A673 (cell line): Measurements from ENCODE around the gene HOXD3. TPM values are rescaled to one million over a fixed set of nuclear protein-coding genes. Genes with fewer than 3 reads are reported as not detected.
A peak's percentile ranks its signal among the peaks of the same experiment; 100 is the strongest.

Source experiments
- BruUV-seq: library from RNA; stranded (reverse); fragments of 400-500 nt; replicated peaks from 2 replicates; lab custom pipeline; 2021; lab: Mats Ljungman, UMichigan
- CTCF ChIA-PET: fragments of 300-600 bp; sonication (Branson Sonifier 250); formaldehyde crosslinking; loops from one replicate; lab custom pipeline; 2022; ENCODE audit warnings: antibody characterized with exemption; lab: Charles Lee
- POLR2A ChIA-PET: fragments of 300-600 bp; sonication (Branson Sonifier 250); formaldehyde crosslinking; loops from one replicate; lab custom pipeline; 2022; ENCODE audit warnings: antibody characterized with exemption; ENCODE audit not compliant: low non-redundant PET; lab: Charles Lee
- DNase-seq: peaks from one replicate; pipeline ENCODE4 v3.0.0-alpha.2; 2015; ENCODE audit warnings: low spot score
- H3K27ac ChIP-seq: fragments of 200-600 bp; sonication (generic); 2 replicates; pipeline ENCODE4 v1.5.1; 2016; ENCODE audit warnings: mixed run types, low read depth, mild to moderate bottlenecking, mixed read lengths, antibody characterized with exemption, low read length; ENCODE audit not compliant: poor library complexity, severe bottlenecking
- H3K27me3 ChIP-seq: fragments of 200-600 bp; sonication (generic); replicated peaks from 2 replicates; pipeline ENCODE4 v1.6.1; 2017; ENCODE audit warnings: mixed run types, low read depth, mild to moderate bottlenecking, mixed read lengths, antibody characterized with exemption, low read length; ENCODE audit not compliant: insufficient read depth, poor library complexity
- H3K36me3 ChIP-seq: fragments of 200-600 bp; sonication (generic); 2 replicates; pipeline ENCODE4 v1.6.1; 2016; ENCODE audit warnings: mixed run types, mild to moderate bottlenecking, mixed read lengths, antibody characterized with exemption, low read length; ENCODE audit not compliant: insufficient read depth, poor library complexity, severe bottlenecking
- H3K4me1 ChIP-seq: fragments of 200-600 bp; sonication (generic); 2 replicates; pipeline ENCODE4 v1.6.1; 2017; ENCODE audit warnings: mixed run types, mild to moderate bottlenecking, mixed read lengths, antibody characterized with exemption, low read length; ENCODE audit not compliant: insufficient read depth, poor library complexity, severe bottlenecking
- H3K4me3 ChIP-seq: fragments of 200-600 bp; sonication (generic); 2 replicates; pipeline ENCODE4 v1.5.1; 2016; ENCODE audit warnings: low read depth, mixed run types, mild to moderate bottlenecking, mixed read lengths, low read length; ENCODE audit not compliant: poor library complexity, severe bottlenecking
- H3K9me3 ChIP-seq: fragments of 200-600 bp; sonication (generic); 2 replicates; pipeline ENCODE4 v1.6.1; 2016; ENCODE audit warnings: mixed run types, low read depth, mild to moderate bottlenecking, mixed read lengths, antibody characterized with exemption, low read length; ENCODE audit not compliant: poor library complexity, severe bottlenecking
- CTCF ChIP-seq: fragments of 300-800, 200-600 bp; sonication (generic); conservative IDR thresholded peaks from 2 replicates; pipeline ENCODE4 v1.5.1; 2017; ENCODE audit warnings: low read depth, mild to moderate bottlenecking, antibody characterized with exemption, low read length, moderate library complexity, mixed read lengths
- EZH2 ChIP-seq: fragments of 200-600 bp; sonication (generic); IDR thresholded peaks from 2 replicates; pipeline ENCODE4 v1.6.1; 2017; ENCODE audit warnings: borderline replicate concordance, low read depth, mild to moderate bottlenecking, mixed read lengths, antibody characterized with exemption, low read length; ENCODE audit not compliant: poor library complexity, severe bottlenecking
- intact Hi-C: fragments of 100-400 bp; cut with micrococcal nuclease; formaldehyde crosslinking; loops from one replicate; pipeline ENCODE4 v1.10.0; 2022; ENCODE audit not compliant: unreplicated experiment
- total RNA-seq: library from RNA; stranded (reverse); gene quantifications from 2 replicates; pipeline ENCODE4 v1.2.3, GENCODE V29; 2021

The HOXD3 gene
- total RNA-seq, 1 experiment from 2014 or later: 41.3 TPM

DNA sequence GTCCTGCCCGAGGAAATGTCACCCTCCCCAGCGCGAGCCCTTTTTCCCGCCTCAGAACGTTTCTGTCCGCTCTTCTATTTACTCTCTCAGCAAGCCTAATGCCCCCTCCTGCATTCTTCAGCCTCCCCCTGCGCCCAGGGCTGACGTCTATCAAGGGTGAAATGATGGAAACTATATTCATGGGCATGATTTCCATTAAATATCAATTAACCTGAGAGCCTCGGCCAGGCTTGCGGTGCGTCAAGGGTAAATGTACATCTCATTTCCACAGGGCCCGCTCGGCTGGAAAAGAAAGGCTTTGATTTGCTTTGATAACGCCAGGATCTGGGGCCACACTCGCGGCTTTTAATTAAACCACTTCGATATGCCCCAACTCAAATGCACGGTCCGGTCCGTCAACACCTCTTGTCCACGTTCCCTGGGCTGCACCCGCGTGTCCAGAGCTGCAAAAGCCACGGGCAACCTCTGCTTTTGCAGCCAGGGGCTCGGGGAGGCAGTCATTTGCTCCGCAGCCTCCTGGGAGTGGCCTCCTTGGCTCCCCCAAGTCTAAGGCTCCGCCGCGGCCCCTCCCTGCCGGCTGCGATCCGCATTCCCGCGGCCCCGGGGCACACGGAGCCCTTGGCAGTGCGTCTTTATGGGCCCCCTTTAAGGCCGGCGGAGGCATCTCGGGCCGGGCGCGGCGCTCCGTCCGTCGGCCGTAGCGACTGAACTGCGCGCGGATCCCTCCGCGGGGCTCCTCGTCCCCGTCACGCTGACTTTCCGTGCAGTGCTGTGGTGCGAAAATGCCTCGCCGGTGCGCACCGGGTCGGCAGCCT is 27.9 kb upstream of the HOXD3 start, which contains the start of gene HOXD8:
Gene HOXD8 (plus strand): TSS at position 724 of the 815 bp plus-strand sequence. CDS start 662 bp downstream, outside the sequence.
- H3K27me3 ChIP-seq: no peaks in the 10 kb centered on the region
- BruUV-seq: TSS peak; percentile 14

GRCh38 chr2:176129813-176130146 is 27.3 kb upstream of the HOXD3 start:
- Histone ChIP-seq H3K27ac (peak overlapping the region; percentile 98), H3K27me3 (no peaks in the 10 kb centered on the region), H3K4me1 (peaks cover 58% of the 10 kb centered on the region), H3K36me3 (peaks cover 6% of the 10 kb centered on the region), H3K9me3 (no peaks in the 10 kb centered on the region), H3K4me3 (peak overlapping the region; percentile 62)
- TF ChIP-seq EZH2: no peak
- no peak for DNase-seq
- ChIA-PET POLR2A (no interaction called here), CTCF (interaction anchor here (0.9 to 1.7 kb wide), 3 partner anchors 9 to 522 kb away, joined by 3 to 10 read pairs (median 4); no protein-coding TSS in a partner anchor)
- BruUV-seq: no TSS peak
- intact Hi-C loops: loop anchor here (2.0 to 10.0 kb wide), 6 partner anchors 423 to 1625 kb away; no protein-coding TSS in a partner anchor

More for the DNA sequence above, 27.9 kb upstream of the HOXD3 start, which contains the start of gene HOXD8:
- intact Hi-C loops: loop anchor here (2.0 to 10.0 kb wide), 5 partner anchors 423 to 1626 kb away; no protein-coding TSS in a partner anchor
- Histone ChIP-seq H3K9me3 (no peaks in the 10 kb centered on the region), H3K4me3 (peak within 1 kb of the TSS; percentile 62), H3K4me1 (peaks cover 53% of the 10 kb centered on the region), H3K27ac (peak within 1 kb of the TSS; percentile 98), H3K36me3 (peaks cover 12% of the 10 kb centered on the region)
- CTCF ChIA-PET: interaction anchor here (1.0 to 1.3 kb wide), 3 partner anchors 10 to 1019 kb away, joined by 6 to 7 read pairs (median 7); no protein-coding TSS in a partner anchor
- TF ChIP-seq EZH2: no peak
- TF ChIP-seq CTCF: no peak
- peak; percentile 96 for DNase-seq
- POLR2A ChIA-PET: no interaction called here

- Histone ChIP-seq H3K4me3 (peak overlapping the region; percentile 62), H3K36me3 (peaks cover 4% of the 10 kb centered on the region), H3K27me3 (no peaks in the 10 kb centered on the region), H3K9me3 (no peaks in the 10 kb centered on the region), H3K4me1 (peaks cover 58% of the 10 kb centered on the region), H3K27ac (peak overlapping the region; percentile 98)
- DNase-seq: peak; percentile 91
- no TSS peak for BruUV-seq
- intact Hi-C loops: loop anchor here (2.0 kb wide), 1 partner anchor 1016 kb away; no protein-coding TSS in a partner anchor
- CTCF ChIA-PET: interaction anchor here (0.9 to 1.7 kb wide), 3 partner anchors 9 to 521 kb away, joined by 3 to 10 read pairs (median 4); no protein-coding TSS in a partner anchor
- TF ChIP-seq EZH2 (no peak), CTCF (no peak)
- POLR2A ChIA-PET: interaction anchor here (0.6 to 0.7 kb wide), 5 partner anchors 10 to 1133 kb away, joined by 3 to 9 read pairs (median 4); no protein-coding TSS in a partner anchor
Observed at GRCh38 chr2:176130147-176130956, 26.8 kb upstream of the HOXD3 start.
